SK-N-SH (cell line): Measurements from ENCODE around the gene UBQLN3. TPM values are rescaled to one million over a fixed set of nuclear protein-coding genes. Genes with fewer than 3 reads are reported as not detected.

Experiments used
- CTCF ChIA-PET: fragments of 300-600, 350-600 bp; formaldehyde crosslinking; extraction: SDS; loops from one replicate; lab custom pipeline; 2021; lab: Yijun Ruan, JAX
- POLR2A ChIA-PET: fragments of 350-600 bp; sonication (Branson Sonifier 250); formaldehyde crosslinking; extraction: SDS; loops from one replicate; lab custom pipeline; 2020; ENCODE audit warnings: antibody characterized with exemption, inconsistent platforms; lab: Yijun Ruan, JAX
- DNase-seq: peaks from one replicate; pipeline ENCODE4 v3.0.0; 2012
- H2AFZ ChIP-seq: fragments of 200-600 bp; sonication (generic); 2 replicates; pipeline ENCODE4 v1.8.1; 2016; ENCODE audit warnings: antibody characterized with exemption, mild to moderate bottlenecking, low read depth
- H3F3A ChIP-seq: fragments of 200-600 bp; sonication (generic); replicated peaks from 2 replicates; pipeline ENCODE3; 2016; ENCODE audit warnings: antibody characterized with exemption, mild to moderate bottlenecking; ENCODE audit not compliant: insufficient read depth
- H3K27ac ChIP-seq, 2 experiments: fragments of 200-500 bp in 1 of 2; fragments of 200-600 bp in 1 of 2; sonication (Bioruptor generic) in 1 of 2; sonication (generic), shearing (Covaris generic) in 1 of 2; 2 replicates each; pipeline versions ENCODE4 v1.5.1 to v1.6.1; 2014 to 2016; ENCODE audit warnings: low read depth in 2 of 2, inconsistent platforms in 1 of 2, low read length in 1 of 2, mild to moderate bottlenecking in 1 of 2, mixed read lengths in 1 of 2
- H3K27me3 ChIP-seq: fragments of 200-600 bp; sonication (generic), shearing (Covaris generic); 2 replicates; pipeline ENCODE4 v1.6.1; 2016; ENCODE audit warnings: mixed run types; ENCODE audit not compliant: insufficient read depth
- H3K36me3 ChIP-seq, 2 experiments: fragments of 200-500 bp in 1 of 2; fragments of 200-600 bp in 1 of 2; sonication (Bioruptor generic) in 1 of 2; sonication (generic) in 1 of 2; replicated peaks in 1 of 2; 2 replicates each; pipeline versions ENCODE3 to v1.5.1; 2014 to 2016; ENCODE audit warnings: low read length in 1 of 2, mild to moderate bottlenecking in 1 of 2; ENCODE audit not compliant: insufficient read depth in 2 of 2, control insufficient read depth in 1 of 2
- H3K4me1 ChIP-seq, 2 experiments: fragments of 200-500 bp in 1 of 2; fragments of 200-600 bp in 1 of 2; sonication (Bioruptor generic) in 1 of 2; sonication (generic), shearing (Covaris generic) in 1 of 2; 2 replicates each; pipeline versions ENCODE4 v1.5.1 to v1.6.1; 2014 to 2016; ENCODE audit warnings: low read depth in 1 of 2, low read length in 1 of 2, mixed run types in 1 of 2; ENCODE audit not compliant: insufficient read depth in 2 of 2, control insufficient read depth in 1 of 2
- H3K4me2 ChIP-seq: fragments of 200-600 bp; sonication (generic), shearing (Covaris generic); 2 replicates; pipeline ENCODE4 v1.6.1; 2017; ENCODE audit warnings: mixed run types
- H3K4me3 ChIP-seq, 2 experiments: fragments of 200-500 bp in 1 of 2; fragments of 200-600 bp in 1 of 2; sonication (Bioruptor generic) in 1 of 2; sonication (generic), shearing (Covaris generic) in 1 of 2; 2 replicates each; pipeline versions ENCODE4 v1.5.1 to v1.8.1; 2014 to 2016; ENCODE audit warnings: low read depth in 2 of 2, inconsistent platforms in 1 of 2, low read length in 1 of 2, mild to moderate bottlenecking in 1 of 2, mixed read lengths in 1 of 2, moderate library complexity in 1 of 2
- H3K79me2 ChIP-seq: fragments of 200-600 bp; sonication (generic); 2 replicates; pipeline ENCODE4 v1.8.1; 2017; ENCODE audit warnings: mild to moderate bottlenecking; ENCODE audit not compliant: insufficient read depth
- H3K9ac ChIP-seq: fragments of 200-600 bp; sonication (generic); 2 replicates; pipeline ENCODE4 v1.6.1; 2017; ENCODE audit warnings: mixed run types
- H3K9me2 ChIP-seq: fragments of 200-600 bp; sonication (generic); 2 replicates; pipeline ENCODE4 v1.6.1; 2017; ENCODE audit warnings: mixed run types
- H3K9me3 ChIP-seq: fragments of 200-600 bp; sonication (generic); 2 replicates; pipeline ENCODE4 v1.6.1; 2017; ENCODE audit warnings: mixed run types, mild to moderate bottlenecking, moderate library complexity
- H4K20me1 ChIP-seq: fragments of 200-600 bp; sonication (generic); 2 replicates; pipeline ENCODE4 v1.6.1; 2017; ENCODE audit warnings: mild to moderate bottlenecking, mixed run types; ENCODE audit not compliant: insufficient read depth
- FOSL2 ChIP-seq: IDR thresholded peaks from 2 replicates; pipeline ENCODE4 v1.4.0; 2012; ENCODE audit warnings: low read depth, mild to moderate bottlenecking, moderate library complexity, borderline replicate concordance
- FOXM1 ChIP-seq: IDR thresholded peaks from 2 replicates; pipeline ENCODE4 v1.4.0; 2012; ENCODE audit warnings: low read depth, mild to moderate bottlenecking
- GATA2 ChIP-seq: sonication (generic); formaldehyde crosslinking; IDR thresholded peaks from 2 replicates; pipeline ENCODE4 v1.5.0; 2020; ENCODE audit warnings: mild to moderate bottlenecking, missing genetic modification reagents
- JUND ChIP-seq: IDR thresholded peaks from 2 replicates; pipeline ENCODE4 v1.4.0; 2012
- MEF2A ChIP-seq: IDR thresholded peaks from 2 replicates; pipeline ENCODE4 v1.4.0; 2012; ENCODE audit warnings: low read depth, borderline replicate concordance
- MXI1 ChIP-seq: IDR thresholded peaks from 2 replicates; pipeline ENCODE4 v1.6.1; 2012; ENCODE audit warnings: mild to moderate bottlenecking, low read depth, low read length, improper control_type of control experiment
- NFIC ChIP-seq: IDR thresholded peaks from 2 replicates; pipeline ENCODE4 v1.4.0; 2012; ENCODE audit warnings: borderline replicate concordance
- NRF1 ChIP-seq: IDR thresholded peaks from 2 replicates; pipeline ENCODE4 v1.6.1; 2012; ENCODE audit warnings: low read depth, mild to moderate bottlenecking, low read length
- POLR2AphosphoS5 ChIP-seq: IDR thresholded peaks from 2 replicates; pipeline ENCODE4 v1.6.1; 2012; ENCODE audit warnings: low read depth, low read length
- RAD21 ChIP-seq: IDR thresholded peaks from 2 replicates; pipeline ENCODE4 v1.6.1; 2012; ENCODE audit warnings: mild to moderate bottlenecking, low read length
- RCOR1 ChIP-seq: fragments of 150-350 bp; IDR thresholded peaks from 2 replicates; pipeline ENCODE4 v1.6.1; 2017; ENCODE audit warnings: antibody characterized with exemption, low read length
- RFX5 ChIP-seq: IDR thresholded peaks from 2 replicates; pipeline ENCODE4 v1.6.1; 2012; ENCODE audit warnings: mild to moderate bottlenecking, improper control_type of control experiment, low read length
- SIN3A ChIP-seq: IDR thresholded peaks from 2 replicates; pipeline ENCODE4 v1.6.1; 2012; ENCODE audit warnings: low read depth, mild to moderate bottlenecking, low read length, moderate library complexity, borderline replicate concordance
- TAF1 ChIP-seq: IDR thresholded peaks from 2 replicates; pipeline ENCODE4 v1.6.1; 2012; ENCODE audit warnings: low read depth, mild to moderate bottlenecking, low read length, moderate library complexity, borderline replicate concordance
- WGBS: methylation state at CpG from one replicate; pipeline ENCODE4 v1.1.6; 2017; ENCODE audit warnings: low lambda C conversion rate; 5-methylcytosine and 5-hydroxymethylcytosine counted together
- polyA plus RNA-seq, 3 experiments: library from polyadenylated mRNA; depleted of rRNA; stranded (reverse); fragments of >200 nt; gene quantifications; 2 replicates each; pipeline ENCODE4 v1.2.3, GENCODE V29; 2012
- TF ChIP-seq, protein P1 (sequence below): fragments of 150-350 bp; IDR thresholded peaks from 2 replicates; pipeline ENCODE4 v1.6.1; 2017; ENCODE audit warnings: antibody characterized with exemption, low read length, low read depth, borderline replicate concordance

The UBQLN3 gene
- polyA plus RNA-seq, 1 of the 3 experiments (the other 2 are of a cell fraction): not detected

DNA sequence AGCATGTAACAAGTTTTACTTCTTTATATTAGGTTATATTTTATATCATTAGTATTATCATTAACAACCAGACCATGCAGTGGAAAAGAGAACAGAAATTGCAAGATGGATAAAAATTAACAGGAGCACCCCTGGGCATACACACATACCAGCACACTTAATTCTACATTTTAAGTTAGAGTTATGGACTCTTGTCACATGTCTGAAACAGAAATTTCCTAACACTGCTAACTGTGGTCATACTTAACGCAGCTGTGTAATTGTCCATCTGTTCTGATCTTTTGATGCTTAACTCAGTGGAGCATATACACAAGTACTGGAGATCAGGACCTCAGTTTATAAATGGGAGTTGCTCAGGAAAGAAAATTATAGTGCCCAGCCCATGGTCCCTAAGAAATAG lies 38.2 kb upstream of the UBQLN3 start:
- CTCF ChIA-PET: interaction anchor here (0.9 kb wide), 1 partner anchor 17 kb away, joined by 3 read pairs; no protein-coding TSS in a partner anchor
- TF ChIP-seq RAD21: no peak
- no peak for TF ChIP-seq NFIC
- no peak for TF ChIP-seq RCOR1

DNA sequence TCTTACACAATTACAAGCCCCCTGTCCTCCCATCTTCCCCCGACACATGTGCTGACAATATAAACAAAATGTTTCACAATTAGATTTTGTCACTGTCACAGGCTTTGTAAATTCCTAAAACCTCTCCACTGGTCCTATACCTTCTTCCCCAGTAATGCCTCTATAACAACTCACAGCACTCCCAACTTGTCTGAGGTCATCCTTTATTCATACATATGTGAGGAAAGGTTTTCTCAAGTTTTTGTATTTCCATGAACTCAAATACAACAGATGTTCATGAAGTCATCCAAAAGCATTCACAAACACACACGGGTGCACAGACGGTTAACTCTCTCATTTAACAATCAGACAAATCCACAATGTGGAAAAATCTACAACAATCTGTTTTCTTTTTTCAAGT lies 36.7 kb upstream of the UBQLN3 start:
- no peaks in the 10 kb centered on the region for H3K79me2 ChIP-seq
- H3F3A ChIP-seq: no peaks in the 10 kb centered on the region
- no peak overlapping the region for H2AFZ ChIP-seq
- ChIA-PET POLR2A (no interaction called here), CTCF (no interaction called here)
- no peaks in the 10 kb centered on the region for H3K4me1 ChIP-seq
- DNase-seq: no peak
- H3K27me3 ChIP-seq: peaks cover 8% of the 10 kb centered on the region; the same call in 1 of the 2 replicates
- 4% methylated on average over 3 of the region's 3 CpGs for WGBS
- H3K4me3 ChIP-seq: no peak overlapping the region
- H4K20me1 ChIP-seq: no peaks in the 10 kb centered on the region
- no peaks in the 10 kb centered on the region for H3K9me3 ChIP-seq
- H3K36me3 ChIP-seq: no peaks in the 10 kb centered on the region
- TF ChIP-seq, protein P1, sequence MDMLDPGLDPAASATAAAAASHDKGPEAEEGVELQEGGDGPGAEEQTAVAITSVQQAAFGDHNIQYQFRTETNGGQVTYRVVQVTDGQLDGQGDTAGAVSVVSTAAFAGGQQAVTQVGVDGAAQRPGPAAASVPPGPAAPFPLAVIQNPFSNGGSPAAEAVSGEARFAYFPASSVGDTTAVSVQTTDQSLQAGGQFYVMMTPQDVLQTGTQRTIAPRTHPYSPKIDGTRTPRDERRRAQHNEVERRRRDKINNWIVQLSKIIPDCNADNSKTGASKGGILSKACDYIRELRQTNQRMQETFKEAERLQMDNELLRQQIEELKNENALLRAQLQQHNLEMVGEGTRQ: no peak
- H3K27ac ChIP-seq: no peak overlapping the region
- H3K4me2 ChIP-seq: no peak overlapping the region
- no peaks in the 10 kb centered on the region for H3K9me2 ChIP-seq
- H3K9ac ChIP-seq: no peak overlapping the region

More for the DNA sequence above, 38.2 kb upstream of the UBQLN3 start:
- H3K4me1 ChIP-seq: no peaks in the 10 kb centered on the region
- no peaks in the 10 kb centered on the region for H3K9me3 ChIP-seq
- WGBS: 0% methylated on average over 1 of the region's 1 CpG
- H3K4me3 ChIP-seq: no peak overlapping the region
- POLR2A ChIA-PET: no interaction called here
- H3K9ac ChIP-seq: no peak overlapping the region
- no peak overlapping the region for H3K27ac ChIP-seq
- no peaks in the 10 kb centered on the region for H4K20me1 ChIP-seq
- DNase-seq: no peak
- H3K27me3 ChIP-seq: peaks cover 8% of the 10 kb centered on the region; the same call in 1 of the 2 replicates
- no peak overlapping the region for H2AFZ ChIP-seq
- H3K79me2 ChIP-seq: no peaks in the 10 kb centered on the region
- H3K4me2 ChIP-seq: no peak overlapping the region
- no peaks in the 10 kb centered on the region for H3K9me2 ChIP-seq
- H3K36me3 ChIP-seq: no peaks in the 10 kb centered on the region
- no peaks in the 10 kb centered on the region for H3F3A ChIP-seq

DNA sequence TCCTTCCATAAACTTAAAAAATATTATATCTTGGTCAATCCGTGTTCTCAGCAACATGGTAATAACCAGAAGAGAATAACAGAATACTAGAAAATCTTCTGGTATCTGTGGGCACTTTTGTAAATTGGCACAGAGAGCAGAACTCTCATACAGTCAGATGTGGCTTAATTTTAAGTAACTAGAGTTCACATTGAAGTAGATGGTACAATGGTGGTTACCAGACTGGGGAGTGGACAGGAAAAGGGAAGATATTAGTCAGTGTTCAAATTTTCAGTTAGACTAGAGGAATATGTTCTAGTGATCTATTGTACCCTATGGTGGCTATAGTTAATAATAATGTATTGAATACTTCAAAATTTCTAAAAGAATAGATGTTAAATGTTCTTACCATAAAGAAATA lies 31.7 kb upstream of the UBQLN3 start:
- Histone ChIP-seq H2AFZ (no peak overlapping the region), H3K4me1 (no peaks in the 10 kb centered on the region), H3K9me2 (no peaks in the 10 kb centered on the region), H3K27me3 (no peaks in the 10 kb centered on the region; the same call in 1 of the 2 replicates), H4K20me1 (no peaks in the 10 kb centered on the region), H3K27ac (no peak overlapping the region), H3K4me3 (no peak overlapping the region), H3K9ac (no peak overlapping the region), H3K4me2 (no peak overlapping the region), H3K9me3 (no peaks in the 10 kb centered on the region), H3K36me3 (no peaks in the 10 kb centered on the region), H3F3A (no peaks in the 10 kb centered on the region), H3K79me2 (no peaks in the 10 kb centered on the region)
- TF ChIP-seq NFIC (no peak), NRF1 (no peak), MEF2A (no peak), SIN3A (no peak), TAF1 (no peak), RFX5 (no peak), FOSL2 (no peak), FOXM1 (no peak), MXI1 (no peak), GATA2 (CRISPR knock-in tag) (no peak), POLR2AphosphoS5 (no peak), RCOR1 (no peak), JUND (no peak)
- TF ChIP-seq, protein P1: no peak
- DNase-seq: no peak
- WGBS: 0% methylated on average over 1 of the region's 1 CpG
- ChIA-PET POLR2A (no interaction called here), CTCF (no interaction called here)
